Uterus (tissue), 2 donors: ENCODE results near the gene ALDH9A1.

ENCODE experiments used
- CTCF ChIP-seq, 4 experiments: fragments of 200-600 bp in 2 of 4; fragments of 450-650 bp in 2 of 4; sonication (generic) in 2 of 4; IDR thresholded peaks; one replicate each; pipeline ENCODE4 v1.5.1; 2016 to 2019; ENCODE audit warnings: antibody characterized with exemption in 4 of 4, mild to moderate bottlenecking in 2 of 4, moderate library complexity in 1 of 4
- POLR2A ChIP-seq, 2 donors: fragments of 450-650 bp; IDR thresholded peaks; one replicate each; pipeline ENCODE4 v1.6.1; 2016; ENCODE audit warnings: antibody characterized with exemption in 2 of 2, mild to moderate bottlenecking in 1 of 2, moderate library complexity in 1 of 2

- no peak for TF ChIP-seq CTCF (IDR thresholded peaks at IDR 0.05)
- no peak for TF ChIP-seq POLR2A (IDR thresholded peaks at IDR 0.05)
Observed at GRCh38 chr1:165737196-165737595, 38.8 kb upstream of the ALDH9A1 start.
